Neural cell (in vitro differentiated cells): ENCODE measurements around the gene C14orf132.

Experiments used
- CTCF ChIP-seq: fragments of 450-650 bp; IDR thresholded peaks from 2 replicates; pipeline ENCODE4 v1.5.1; 2014; ENCODE audit warnings: antibody characterized with exemption, mild to moderate bottlenecking, moderate library complexity; ENCODE audit not compliant: poor library complexity, severe bottlenecking
- EP300 ChIP-seq: fragments of 450-650 bp; conservative IDR thresholded peaks from 2 replicates; pipeline ENCODE4 v1.6.1; 2014; ENCODE audit warnings: antibody characterized with exemption, mild to moderate bottlenecking, moderate library complexity; ENCODE audit not compliant: poor library complexity, severe bottlenecking
- EZH2 ChIP-seq: fragments of 200-600, 300-800 bp; shearing (Covaris generic), sonication (generic); IDR thresholded peaks from 2 replicates; pipeline ENCODE4 v1.6.1; 2014; ENCODE audit warnings: antibody characterized with exemption, low read length, borderline replicate concordance, mild to moderate bottlenecking; ENCODE audit not compliant: insufficient read depth, poor library complexity, severe bottlenecking
- POLR2AphosphoS5 ChIP-seq: IDR thresholded peaks from 2 replicates; pipeline ENCODE4 v1.6.1; 2012
- RAD21 ChIP-seq: fragments of 450-650 bp; conservative IDR thresholded peaks from 2 replicates; pipeline ENCODE4 v1.6.1; 2014; ENCODE audit warnings: antibody characterized with exemption, mild to moderate bottlenecking, moderate library complexity
- TAF1 ChIP-seq: IDR thresholded peaks from 2 replicates; pipeline ENCODE4 v1.6.1; 2012; ENCODE audit warnings: low read depth

GRCh38 chr14:96050482-96050881, 11.3 kb downstream of the C14orf132 start:
- TF ChIP-seq CTCF, result no peak
- TF ChIP-seq EZH2, result no peak
- TF ChIP-seq POLR2AphosphoS5, result no peak
- TF ChIP-seq EP300, result no peak
- no peak for TF ChIP-seq RAD21
- TF ChIP-seq TAF1, result no peak
